Measurements from ENCODE around the gene CYP1A1. TPM values are rescaled to one million over a fixed set of nuclear protein-coding genes. Genes with fewer than 3 reads are reported as not detected.

Gene CYP1A1
- total RNA-seq, 8 experiments from 2014 or later, result 0.21 to 3.8 (median 0.73) TPM; not detected in 1

Other genes with a start within 250 kb of the CYP1A1 start
- 10 to 100 TPM in 3 of 8 experiments, 1 to 10 TPM in 5; 1.1 to 22.6 (median 7.2) TPM for gene ARID3B, start 184.3 kb downstream of the CYP1A1 start, total RNA-seq
- 100 to 1,000 TPM in 1 of 8 experiments, 10 to 100 TPM in 7; 61.4 to 116 (median 77.9) TPM for gene CLK3, start 109.7 kb downstream of the CYP1A1 start, total RNA-seq
- 10 to 100 TPM in 7 of 8 experiments, 1 to 10 TPM in 1; 8.8 to 47.1 (median 29.1) TPM for gene EDC3, start 29.5 kb downstream of the CYP1A1 start, total RNA-seq
- under 1 TPM in 4 of 8 experiments, not detected in 4; 0.13 to 0.47 (median 0.14) TPM for gene CYP1A2, start 23.3 kb upstream of the CYP1A1 start, total RNA-seq
- gene CSK, start 56.6 kb upstream of the CYP1A1 start, total RNA-seq, result 100 to 1,000 TPM in 2 of 8 experiments, 10 to 100 TPM in 6; 15.6 to 155 (median 27.0) TPM
- 1 to 10 TPM in 2 of 8 experiments, under 1 TPM in 5, not detected in 1; 0.08 to 1.8 (median 0.32) TPM for gene LMAN1L, start 87.3 kb upstream of the CYP1A1 start, total RNA-seq
- gene CPLX3, start 101.1 kb upstream of the CYP1A1 start, total RNA-seq, result under 1 TPM in 7 of 8 experiments, not detected in 1; 0.11 to 0.66 (median 0.32) TPM
- 10 to 100 TPM; 19.8 to 37.2 (median 28.6) TPM for gene ULK3, start 117.6 kb upstream of the CYP1A1 start, total RNA-seq
- 10 to 100 TPM; 12.3 to 49.9 (median 24.0) TPM for gene SCAMP2, start 147.8 kb upstream of the CYP1A1 start, total RNA-seq
- gene MPI, start 164.5 kb upstream of the CYP1A1 start, total RNA-seq, result 10 to 100 TPM; 43.0 to 70.9 (median 54.5) TPM
- 10 to 100 TPM; 22.2 to 62.1 (median 46.6) TPM for gene FAM219B, start 181.3 kb upstream of the CYP1A1 start, total RNA-seq
- gene COX5A, start 212.5 kb upstream of the CYP1A1 start, total RNA-seq, result 100 to 1,000 TPM; 108 to 262 (median 203) TPM
- 10 to 100 TPM in 4 of 8 experiments, 1 to 10 TPM in 4; 3.2 to 13.9 (median 9.5) TPM for gene RPP25, start 231.2 kb upstream of the CYP1A1 start, total RNA-seq

Data from motor neuron (in vitro differentiated cells).